Activated naive CD4-positive, alpha-beta T cell treated with anti-CD3 and anti-CD28 coated beads, Interleukin-2, amount 50 U/mL, for 72 hours (primary cell): ENCODE data around the gene BAMBI. TPM values are rescaled to one million over a fixed set of nuclear protein-coding genes. Genes with fewer than 3 reads are reported as not detected.

Experiments
- ATAC-seq, 2 donors: fragments of 150-1000 bp; cut with Tn5 transposase; 2 replicates each; pipeline ENCODE4 v1.10.0; 2021; ENCODE audit warnings: mild to moderate bottlenecking in 2 of 2, moderate library complexity in 2 of 2
- DNase-seq, 2 donors: peaks; one replicate each; pipeline ENCODE4 v3.0.0; 2021 to 2022; ENCODE audit warnings: low spot score in 2 of 2
- H3K27ac Mint-ChIP-seq, 2 donors: one replicate each; pipeline ENCODE4 v1.8.0; 2022; ENCODE audit warnings: mild to moderate bottlenecking in 2 of 2, mixed read lengths in 2 of 2
- H3K36me3 Mint-ChIP-seq, 2 donors: one replicate each; pipeline ENCODE4 v1.8.0; 2022; ENCODE audit warnings: mixed read lengths in 2 of 2
- H3K9me3 Mint-ChIP-seq, 2 donors: one replicate each; pipeline ENCODE4 v1.8.0; 2022; ENCODE audit warnings: mixed read lengths in 2 of 2
- total RNA-seq, 2 donors: library from RNA; stranded (reverse); gene quantifications; one replicate each; pipeline ENCODE4 v1.2.3, GENCODE V29; 2022

BAMBI gene
- total RNA-seq, 2 donors from 2014 or later: 0.25 TPM; not detected in 1

- Mint-ChIP-seq H3K36me3 (no peaks in the 10 kb centered on the region), H3K9me3 (peaks cover 0 to 3% of the 10 kb centered on the region in 2 donors), H3K27ac (no peak overlapping the region)
- ATAC-seq (no peak), DNase-seq (no peak)
Observed at GRCh38 chr10:28715757-28716156, 38.4 kb downstream of the BAMBI start.

- DNase-seq (no peak), ATAC-seq (no peak)
- H3K27ac Mint-ChIP-seq: no peak overlapping the region
- H3K36me3 Mint-ChIP-seq: no peaks in the 10 kb centered on the region
- H3K9me3 Mint-ChIP-seq: peaks cover 0 to 3% of the 10 kb centered on the region in 2 donors
Observed at GRCh38 chr10:28716748-28717147, 39.4 kb downstream of the BAMBI start.

GRCh38 chr10:28717656-28718201, 40.4 kb downstream of the BAMBI start:
- no peak overlapping the region for H3K27ac Mint-ChIP-seq
- peaks cover 0 to 3% of the 10 kb centered on the region in 2 donors for H3K9me3 Mint-ChIP-seq
- no peaks in the 10 kb centered on the region for H3K36me3 Mint-ChIP-seq
- ATAC-seq: no peak
- DNase-seq: no peak

GRCh38 chr10:28719789-28720436, 42.6 kb downstream of the BAMBI start:
- H3K9me3 Mint-ChIP-seq: peaks cover 0 to 3% of the 10 kb centered on the region in 2 donors
- H3K27ac Mint-ChIP-seq: no peak overlapping the region
- no peak for ATAC-seq
- no peak for DNase-seq
- H3K36me3 Mint-ChIP-seq: no peaks in the 10 kb centered on the region

- peaks cover 0 to under 1% of the 10 kb centered on the region in 2 donors for H3K9me3 Mint-ChIP-seq
- ATAC-seq (no peak), DNase-seq (no peak)
Observed at GRCh38 chr10:28721318-28721951, 44.1 kb downstream of the BAMBI start.

GRCh38 chr10:28722065-28722803, 44.9 kb downstream of the BAMBI start:
- no peak overlapping the region for H3K27ac Mint-ChIP-seq
- H3K36me3 Mint-ChIP-seq: no peaks in the 10 kb centered on the region
- DNase-seq (peak in 1 of 2 donors; percentile 5), ATAC-seq (no peak)
- no peaks in the 10 kb centered on the region for H3K9me3 Mint-ChIP-seq

More at GRCh38 chr10:28721318-28721951, 44.1 kb downstream of the BAMBI start:
- Mint-ChIP-seq H3K27ac (no peak overlapping the region), H3K36me3 (no peaks in the 10 kb centered on the region)

GRCh38 chr10:28728366-28728765, 51.0 kb downstream of the BAMBI start:
- H3K36me3 Mint-ChIP-seq: no peaks in the 10 kb centered on the region
- no peak overlapping the region for H3K27ac Mint-ChIP-seq
- H3K9me3 Mint-ChIP-seq: peaks cover 7 to 8% of the 10 kb centered on the region in 2 donors
- DNase-seq (no peak), ATAC-seq (no peak)

- Mint-ChIP-seq H3K27ac (no peak overlapping the region), H3K36me3 (peaks cover 0 to 4% of the 10 kb centered on the region in 2 donors), H3K9me3 (peaks cover 7 to 8% of the 10 kb centered on the region in 2 donors)
- ATAC-seq (no peak), DNase-seq (no peak)
Observed at GRCh38 chr10:28730031-28730778, 52.9 kb downstream of the BAMBI start.

GRCh38 chr10:28732091-28732490, 54.8 kb downstream of the BAMBI start:
- Mint-ChIP-seq H3K27ac (no peak overlapping the region), H3K36me3 (peaks cover 0 to 4% of the 10 kb centered on the region in 2 donors), H3K9me3 (peaks cover 7 to 8% of the 10 kb centered on the region in 2 donors)
- ATAC-seq: no peak
- no peak for DNase-seq

Other genes with a start within 250 kb of the BAMBI start
- gene WAC, start 144.4 kb upstream of the BAMBI start, total RNA-seq: 100 to 1,000 TPM; 119 to 120 TPM